ENCODE data around the gene ARX.

The ARX gene

DNA sequence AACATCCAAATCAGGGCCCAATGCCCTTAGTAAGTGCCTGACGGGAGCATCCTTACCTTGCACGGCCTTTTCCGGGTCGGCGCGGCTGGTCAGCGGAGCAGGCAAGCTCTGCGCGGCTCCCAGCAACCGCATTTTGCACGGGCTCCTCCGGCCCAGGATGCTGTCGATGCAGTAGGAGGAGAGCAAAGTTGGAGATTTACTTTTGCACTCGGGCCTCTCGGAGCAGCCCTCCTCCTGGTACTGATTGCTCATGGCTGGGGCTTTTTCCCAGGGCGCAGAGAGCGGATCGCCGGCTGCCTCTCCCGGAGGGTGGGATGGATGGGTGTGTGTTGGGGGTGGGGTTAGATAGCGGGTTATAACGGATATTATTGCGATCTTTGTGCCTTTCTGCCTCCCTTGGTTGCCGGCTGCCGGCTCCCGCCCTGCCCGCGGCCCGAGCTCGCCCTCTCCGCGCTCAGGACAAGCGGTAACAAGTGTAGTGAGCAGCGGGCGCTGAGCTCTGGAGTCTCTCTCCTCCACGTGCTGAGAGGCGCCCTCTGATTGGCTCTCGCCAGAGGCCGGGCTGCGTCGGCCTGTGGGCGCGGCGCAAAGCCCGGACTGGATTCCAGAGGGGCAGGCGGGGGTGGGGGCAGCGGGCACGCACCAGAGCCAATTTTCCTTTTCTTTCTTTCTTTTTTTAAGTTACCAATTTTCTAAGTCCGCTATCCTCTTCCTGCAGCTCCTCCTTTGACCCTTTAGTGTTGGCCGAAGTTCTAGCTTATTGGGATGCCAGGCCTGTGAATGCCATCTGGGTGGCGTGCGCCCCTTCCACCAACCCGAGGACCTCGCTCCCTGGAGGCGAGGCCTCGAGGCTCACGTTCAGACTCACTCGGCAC is at the start of gene ARX:
TSS of gene ARX (minus strand) at position 480 of the 875 bp plus-strand sequence. CDS start at position 252, 228 bp downstream.
- DNase-seq: peak; percentile 75

- DNase-seq: no peak
These were observed 43.5 kb upstream of the ARX start for GRCh38 chrX:25059273-25059672.

- no peak for DNase-seq
These were observed 37.2 kb upstream of the ARX start for GRCh38 chrX:25052798-25053534.

DNA sequence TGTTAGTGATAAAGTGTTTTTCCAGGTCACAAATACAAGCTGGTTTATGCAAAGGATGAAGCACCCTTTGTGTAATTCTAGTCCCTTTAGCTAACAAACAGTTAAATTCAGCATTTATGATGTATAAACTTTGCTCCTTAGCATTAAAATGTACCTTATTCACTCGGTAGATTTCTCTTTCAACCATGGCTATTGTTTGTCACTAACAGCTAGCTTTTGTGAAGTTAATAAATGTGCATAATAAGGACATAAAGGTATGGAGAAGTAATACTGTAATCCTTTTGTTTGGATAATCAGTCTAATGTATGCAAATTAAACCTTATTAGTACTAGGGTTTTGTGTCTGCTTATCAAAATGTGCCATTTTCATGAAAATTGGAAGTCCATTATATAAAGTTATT is 34.2 kb upstream of the ARX start:
- no peak for DNase-seq

GRCh38 chrX:25049357-25049756 is 33.6 kb upstream of the ARX start:
- no peak for DNase-seq

- DNase-seq: no peak
These were observed 32.4 kb upstream of the ARX start for GRCh38 chrX:25048178-25048577.

DNA sequence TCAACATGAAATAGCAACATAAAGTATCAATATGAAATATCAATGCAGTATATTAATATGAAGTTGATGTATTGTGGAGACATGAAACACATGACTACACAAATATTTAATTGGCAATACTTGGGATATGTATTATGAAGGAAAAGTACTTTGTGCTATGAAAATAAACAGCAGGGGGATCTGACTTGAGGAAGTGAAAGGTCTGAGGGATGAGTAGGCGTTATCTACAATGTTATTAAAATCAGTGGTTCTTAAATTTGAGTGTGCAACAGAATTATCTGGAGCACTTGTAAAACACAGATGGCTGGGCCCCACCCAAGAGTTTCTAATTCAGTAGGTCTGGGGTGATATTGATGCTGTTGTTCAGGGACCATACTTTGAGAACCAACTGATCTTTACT is 27.4 kb upstream of the ARX start:
- no peak for DNase-seq

- DNase-seq: no peak
These were observed 23.3 kb upstream of the ARX start for GRCh38 chrX:25039036-25039435.

DNA sequence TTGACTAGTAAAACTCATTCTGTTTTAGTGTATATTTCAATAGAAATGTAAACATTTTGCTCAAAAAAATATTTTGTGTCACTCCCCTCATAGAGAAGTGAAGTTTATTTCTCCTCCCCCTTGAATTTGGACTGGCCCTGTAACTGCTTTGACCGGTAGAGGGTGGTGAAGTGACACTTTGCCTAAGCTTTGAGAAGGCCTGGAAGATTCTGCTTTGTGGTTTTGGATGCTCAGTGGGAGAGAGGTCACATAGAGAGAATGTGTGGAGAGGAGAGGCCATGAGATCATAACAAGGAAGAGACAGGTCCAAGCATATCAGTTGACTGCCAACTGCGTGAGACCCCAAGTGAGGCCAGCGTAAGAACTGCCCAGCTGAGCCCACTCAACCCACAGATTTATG is 19.1 kb upstream of the ARX start:
- no peak for DNase-seq

DNA sequence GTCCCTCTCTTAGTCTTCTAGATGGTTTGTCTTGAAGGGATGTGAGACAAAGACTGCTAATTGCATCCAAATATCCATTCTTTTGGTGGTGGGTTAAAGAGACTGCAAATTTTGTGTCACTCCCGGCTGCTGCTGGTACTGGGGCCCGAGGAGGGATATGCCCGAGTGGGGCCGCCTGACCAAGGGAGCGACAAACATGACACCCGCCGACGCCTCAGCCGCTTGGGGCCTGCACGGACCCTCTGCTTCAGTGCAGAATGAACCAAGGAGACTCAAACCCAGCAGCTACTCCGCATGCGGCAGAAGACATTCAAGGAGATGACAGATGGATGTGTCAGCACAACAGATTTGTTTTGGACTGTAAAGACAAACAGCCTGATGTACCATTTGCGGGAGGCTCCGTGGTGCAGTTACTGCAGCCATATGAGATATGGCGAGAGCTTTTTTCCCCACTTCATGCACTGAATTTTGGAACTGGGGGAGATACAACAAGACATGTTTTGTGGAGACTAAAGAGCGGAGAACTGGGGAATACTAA is 13.6 kb upstream of the ARX start:
- DNase-seq: no peak

DNA sequence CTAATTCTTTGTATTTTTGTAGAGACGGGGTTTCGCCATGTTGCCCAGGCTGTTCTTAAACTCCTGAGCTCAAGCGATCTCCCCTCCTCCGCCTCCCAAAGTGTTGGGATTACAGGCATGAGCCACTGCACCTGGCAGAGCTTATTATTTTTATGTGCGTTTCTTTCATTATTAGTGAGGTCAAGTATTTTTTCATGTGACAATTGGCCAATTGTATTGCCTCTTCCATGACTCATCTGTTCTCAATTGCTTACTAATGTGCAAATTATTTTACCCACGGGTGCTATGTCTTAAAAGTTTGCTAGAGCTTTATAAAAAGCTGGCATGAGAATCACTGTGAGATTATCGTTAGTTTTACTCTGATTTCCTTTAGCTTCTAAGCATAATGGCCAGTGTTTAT is 13.0 kb upstream of the ARX start:
- no peak for DNase-seq

- DNase-seq: no peak
These were observed 10.8 kb upstream of the ARX start for GRCh38 chrX:25026576-25026975.

GRCh38 chrX:25025615-25026014 is 9.8 kb upstream of the ARX start:
- DNase-seq: no peak

DNA sequence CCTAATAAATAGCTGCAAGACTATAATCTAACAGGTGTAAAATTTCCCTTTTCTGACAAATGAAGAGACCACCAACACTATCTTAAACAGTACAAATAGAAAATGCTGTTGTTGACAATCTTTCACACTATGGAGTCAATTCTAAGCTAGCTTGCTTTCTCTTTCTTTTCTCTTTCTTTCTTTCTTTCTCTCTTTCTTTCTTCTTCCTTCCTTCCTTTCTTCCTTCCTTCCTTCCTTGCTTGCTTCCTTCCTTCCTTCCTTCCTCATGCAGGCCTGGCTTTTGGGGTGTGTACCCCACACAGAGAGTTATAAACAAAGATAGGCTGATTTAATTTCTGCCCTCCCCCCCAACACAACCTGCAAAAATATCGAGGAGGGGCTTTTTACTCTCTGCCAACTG is 8.1 kb upstream of the ARX start:
- no peak for DNase-seq

GRCh38 chrX:25022499-25023325 is 6.9 kb upstream of the ARX start:
- no peak for DNase-seq

- peak; percentile 71 for DNase-seq
These were observed 5.2 kb upstream of the ARX start for GRCh38 chrX:25020905-25021449.

DNA sequence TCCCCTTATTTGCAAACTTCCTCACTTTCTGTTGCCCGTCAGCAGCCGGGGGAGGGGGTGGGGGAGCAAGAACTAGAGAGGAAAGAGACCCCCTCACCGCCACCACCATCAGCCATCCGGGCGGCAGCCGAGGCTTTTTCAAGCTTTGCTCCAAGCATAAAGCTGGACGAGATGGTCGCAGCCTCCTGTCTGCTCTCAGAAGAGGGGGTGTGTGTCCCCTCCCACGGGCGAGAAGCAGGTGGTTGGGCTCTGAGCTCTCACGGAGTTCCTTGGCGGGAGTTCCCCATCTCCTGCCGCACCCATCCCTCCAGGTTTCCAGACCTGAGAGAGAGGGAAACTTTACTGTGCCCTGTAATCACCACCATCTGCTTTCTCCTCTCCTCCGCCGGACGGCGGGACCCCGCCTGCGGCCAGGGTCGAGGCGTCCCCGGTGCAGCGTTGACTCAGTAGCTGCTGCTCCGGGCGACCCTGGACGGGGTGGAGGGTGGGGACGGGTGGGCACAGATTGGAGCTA is 4.7 kb upstream of the ARX start:
- no peak for DNase-seq

DNA sequence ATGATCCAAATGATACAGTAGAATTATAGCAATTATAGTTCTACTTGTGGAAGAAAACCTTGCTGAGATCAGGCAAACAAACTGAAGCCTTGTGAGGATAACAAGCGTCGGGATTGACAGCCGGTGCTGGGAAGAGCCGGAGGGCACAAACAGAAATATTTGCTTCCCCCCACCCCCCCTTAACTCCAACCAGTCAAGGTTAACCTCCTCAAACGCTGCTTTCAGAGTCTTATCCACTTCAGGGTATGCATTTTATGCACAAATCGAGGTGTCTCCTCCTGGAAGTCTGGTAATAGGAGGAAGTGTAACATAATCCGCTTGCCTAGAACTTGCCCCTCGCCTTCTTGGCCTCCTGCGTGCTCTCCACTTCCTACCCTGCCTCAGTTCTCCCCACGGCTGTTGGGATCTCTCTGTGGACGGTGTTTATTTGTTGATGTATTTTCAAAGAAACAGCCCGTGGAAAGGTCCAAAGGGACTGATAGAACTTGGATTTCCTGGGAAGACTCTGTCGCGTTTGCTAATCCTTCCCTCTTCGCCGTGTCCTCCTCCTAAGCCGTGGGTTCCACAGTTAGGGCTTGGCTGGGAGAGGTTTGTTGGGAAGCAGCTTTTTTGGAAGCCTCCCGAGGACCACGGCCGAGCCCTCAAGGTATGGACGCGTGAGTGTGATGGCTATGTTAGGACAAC is 4.1 kb upstream of the ARX start:
- peak; percentile 80 for DNase-seq

DNA sequence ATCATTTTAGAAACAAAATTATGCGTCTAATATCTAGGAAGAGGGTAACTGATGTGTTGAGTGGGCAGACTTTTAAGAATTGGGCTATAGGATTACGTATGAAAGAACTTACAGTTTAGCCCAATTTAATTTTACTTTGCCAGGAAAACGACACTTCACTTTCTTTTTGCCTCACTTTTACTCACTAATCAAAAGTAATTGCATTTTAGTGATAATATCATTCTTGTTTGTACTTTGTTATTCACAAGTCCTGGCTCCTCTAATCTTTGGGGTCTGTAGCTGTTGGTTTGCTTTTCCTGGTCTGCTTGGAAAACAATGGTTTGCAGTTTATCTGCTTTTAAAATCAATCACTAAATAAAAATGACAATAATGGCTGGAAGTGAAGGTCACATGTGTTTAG is 2.9 kb upstream of the ARX start:
- no peak for DNase-seq

DNA sequence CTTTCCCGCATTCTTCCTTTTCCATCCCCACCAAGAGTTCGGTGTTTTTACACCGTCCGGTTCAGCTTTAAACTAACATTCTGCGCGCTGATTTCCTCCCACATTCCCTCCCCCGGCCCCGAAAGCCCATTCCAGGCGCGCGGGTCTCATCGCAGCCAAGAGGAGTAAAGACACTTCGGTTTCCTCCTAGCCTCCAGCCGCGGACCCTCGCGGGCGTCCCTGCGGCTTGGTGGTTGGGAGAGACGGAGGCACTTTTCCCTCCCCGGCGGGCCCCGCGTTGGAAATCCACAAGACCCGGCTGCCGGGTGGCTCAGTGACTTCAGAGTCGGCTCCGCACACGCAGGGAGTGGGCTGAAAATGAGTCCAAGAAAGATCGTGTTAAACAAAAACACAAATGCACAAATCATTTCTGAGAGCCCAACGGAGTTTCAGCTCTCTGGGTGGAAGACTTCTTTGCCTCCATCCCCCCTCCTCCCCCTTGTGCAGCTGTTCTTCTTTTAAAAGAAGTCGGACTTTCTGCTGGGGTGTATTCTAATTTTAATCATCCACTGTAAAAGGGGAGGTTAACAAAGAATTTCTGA is 2.0 kb upstream of the ARX start:
- DNase-seq: peak; percentile 15

- DNase-seq: no peak
These were observed 1.3 kb upstream of the ARX start for GRCh38 chrX:25016938-25017598.

All from NCI-H2227 treated with DMSO at 0.1 percent for 48 hours (cell line).